HL-60 (cell line): ENCODE data around the gene PIGK.
"Not testable (repeated sequence)": the region's sequence is repeated elsewhere in the genome, so short reads cannot be mapped to it uniquely, and the experiment has no call there.

Source experiments
- DNase-seq, 2 experiments: peaks; one replicate each; pipeline ENCODE4 v3.0.0-alpha.2; 2010 to 2020; ENCODE audit warnings: low read depth in 1 of 2, low spot score in 1 of 2
- H3K27ac ChIP-seq: fragments of 250-450 bp; sonication (Bioruptor Pico); replicated peaks from 2 replicates; pipeline ENCODE4 v1.5.1; 2020; ENCODE audit warnings: mild to moderate bottlenecking, moderate library complexity
- H3K27me3 ChIP-seq: fragments of 250-450 bp; sonication (Bioruptor Pico); 2 replicates; pipeline ENCODE4 v1.5.1; 2021; ENCODE audit warnings: mild to moderate bottlenecking, moderate library complexity; ENCODE audit not compliant: insufficient read depth, poor library complexity, severe bottlenecking
- H3K4me3 ChIP-seq: replicated peaks from 2 replicates; pipeline ENCODE4 v1.5.1; 2011; ENCODE audit warnings: mild to moderate bottlenecking, control low read depth, low read length; ENCODE audit not compliant: insufficient read depth
- CTCF ChIP-seq: IDR thresholded peaks from one replicate; pipeline ENCODE4 v1.5.1; 2011; ENCODE audit warnings: low read length, control low read depth, inconsistent platforms; ENCODE audit not compliant: insufficient read depth
- GABPA ChIP-seq: IDR thresholded peaks from 2 replicates; pipeline ENCODE4 v1.6.1; 2012; ENCODE audit warnings: low read depth
- POLR2AphosphoS5 ChIP-seq: IDR thresholded peaks from 2 replicates; pipeline ENCODE4 v1.6.1; 2012; ENCODE audit warnings: low read depth
- SPI1 ChIP-seq: IDR thresholded peaks from 2 replicates; pipeline ENCODE4 v1.6.1; 2012; ENCODE audit warnings: low read depth, mild to moderate bottlenecking, borderline replicate concordance
- TF ChIP-seq, protein P1 (sequence below): IDR thresholded peaks from 2 replicates; pipeline ENCODE4 v1.6.1; 2012; ENCODE audit warnings: low read depth; ENCODE audit not compliant: insufficient replicate concordance

PIGK gene

GRCh38 chr1:77193951-77194350 is 25.3 kb downstream of the PIGK start:
- H3K4me3 ChIP-seq = no peak overlapping the region
- no peak for TF ChIP-seq CTCF
- no peak for TF ChIP-seq POLR2AphosphoS5
- TF ChIP-seq GABPA = no peak
- TF ChIP-seq SPI1 = no peak
- TF ChIP-seq, protein P1, sequence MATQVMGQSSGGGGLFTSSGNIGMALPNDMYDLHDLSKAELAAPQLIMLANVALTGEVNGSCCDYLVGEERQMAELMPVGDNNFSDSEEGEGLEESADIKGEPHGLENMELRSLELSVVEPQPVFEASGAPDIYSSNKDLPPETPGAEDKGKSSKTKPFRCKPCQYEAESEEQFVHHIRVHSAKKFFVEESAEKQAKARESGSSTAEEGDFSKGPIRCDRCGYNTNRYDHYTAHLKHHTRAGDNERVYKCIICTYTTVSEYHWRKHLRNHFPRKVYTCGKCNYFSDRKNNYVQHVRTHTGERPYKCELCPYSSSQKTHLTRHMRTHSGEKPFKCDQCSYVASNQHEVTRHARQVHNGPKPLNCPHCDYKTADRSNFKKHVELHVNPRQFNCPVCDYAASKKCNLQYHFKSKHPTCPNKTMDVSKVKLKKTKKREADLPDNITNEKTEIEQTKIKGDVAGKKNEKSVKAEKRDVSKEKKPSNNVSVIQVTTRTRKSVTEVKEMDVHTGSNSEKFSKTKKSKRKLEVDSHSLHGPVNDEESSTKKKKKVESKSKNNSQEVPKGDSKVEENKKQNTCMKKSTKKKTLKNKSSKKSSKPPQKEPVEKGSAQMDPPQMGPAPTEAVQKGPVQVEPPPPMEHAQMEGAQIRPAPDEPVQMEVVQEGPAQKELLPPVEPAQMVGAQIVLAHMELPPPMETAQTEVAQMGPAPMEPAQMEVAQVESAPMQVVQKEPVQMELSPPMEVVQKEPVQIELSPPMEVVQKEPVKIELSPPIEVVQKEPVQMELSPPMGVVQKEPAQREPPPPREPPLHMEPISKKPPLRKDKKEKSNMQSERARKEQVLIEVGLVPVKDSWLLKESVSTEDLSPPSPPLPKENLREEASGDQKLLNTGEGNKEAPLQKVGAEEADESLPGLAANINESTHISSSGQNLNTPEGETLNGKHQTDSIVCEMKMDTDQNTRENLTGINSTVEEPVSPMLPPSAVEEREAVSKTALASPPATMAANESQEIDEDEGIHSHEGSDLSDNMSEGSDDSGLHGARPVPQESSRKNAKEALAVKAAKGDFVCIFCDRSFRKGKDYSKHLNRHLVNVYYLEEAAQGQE = no peak
- no peak for DNase-seq
- no peak overlapping the region for H3K27ac ChIP-seq
- no peaks in the 10 kb centered on the region for H3K27me3 ChIP-seq

DNA sequence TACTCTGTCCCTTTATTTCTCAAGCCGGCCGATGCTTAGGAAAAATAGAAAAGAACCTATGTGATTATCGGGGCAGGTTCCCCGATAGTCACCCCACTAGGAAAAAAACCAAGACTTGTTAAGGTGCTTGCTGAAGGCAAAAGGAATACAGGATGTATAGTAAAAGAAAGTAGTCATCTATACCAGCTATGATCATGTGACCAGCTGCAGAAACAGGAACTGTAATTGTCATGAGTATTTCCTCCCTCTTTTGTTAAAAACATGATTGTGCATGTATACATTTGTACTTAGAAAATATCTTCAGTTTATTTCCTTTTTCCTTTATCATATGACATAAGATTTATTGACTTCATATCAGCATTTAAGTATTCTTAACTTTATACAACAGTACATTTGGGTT is 30.5 kb downstream of the PIGK start:
- peak; percentile 90 for TF ChIP-seq SPI1
- no peak for TF ChIP-seq CTCF
- Histone ChIP-seq H3K4me3 (no peak overlapping the region), H3K27me3 (no peaks in the 10 kb centered on the region), H3K27ac (no peak overlapping the region)
- DNase-seq = no peak

- H3K27ac ChIP-seq, DNase-seq, H3K4me3 ChIP-seq, H3K27me3 ChIP-seq: not testable (repeated sequence)
Observed at GRCh38 chr1:77186907-77187306, 32.3 kb downstream of the PIGK start.

- no peak for DNase-seq
Observed at GRCh38 chr1:77182083-77182482, 37.1 kb downstream of the PIGK start.

More at GRCh38 chr1:77182083-77182482, 37.1 kb downstream of the PIGK start:
- no peak for TF ChIP-seq GABPA
- TF ChIP-seq SPI1 = no peak
- TF ChIP-seq, protein P1 = no peak
- no peak for TF ChIP-seq CTCF
- no peak for TF ChIP-seq POLR2AphosphoS5
- H3K4me3 ChIP-seq = no peak overlapping the region
- H3K27me3 ChIP-seq = no peaks in the 10 kb centered on the region
- no peak overlapping the region for H3K27ac ChIP-seq
